ENCODE measurements around the gene CPLX1.

CPLX1 gene

DNA sequence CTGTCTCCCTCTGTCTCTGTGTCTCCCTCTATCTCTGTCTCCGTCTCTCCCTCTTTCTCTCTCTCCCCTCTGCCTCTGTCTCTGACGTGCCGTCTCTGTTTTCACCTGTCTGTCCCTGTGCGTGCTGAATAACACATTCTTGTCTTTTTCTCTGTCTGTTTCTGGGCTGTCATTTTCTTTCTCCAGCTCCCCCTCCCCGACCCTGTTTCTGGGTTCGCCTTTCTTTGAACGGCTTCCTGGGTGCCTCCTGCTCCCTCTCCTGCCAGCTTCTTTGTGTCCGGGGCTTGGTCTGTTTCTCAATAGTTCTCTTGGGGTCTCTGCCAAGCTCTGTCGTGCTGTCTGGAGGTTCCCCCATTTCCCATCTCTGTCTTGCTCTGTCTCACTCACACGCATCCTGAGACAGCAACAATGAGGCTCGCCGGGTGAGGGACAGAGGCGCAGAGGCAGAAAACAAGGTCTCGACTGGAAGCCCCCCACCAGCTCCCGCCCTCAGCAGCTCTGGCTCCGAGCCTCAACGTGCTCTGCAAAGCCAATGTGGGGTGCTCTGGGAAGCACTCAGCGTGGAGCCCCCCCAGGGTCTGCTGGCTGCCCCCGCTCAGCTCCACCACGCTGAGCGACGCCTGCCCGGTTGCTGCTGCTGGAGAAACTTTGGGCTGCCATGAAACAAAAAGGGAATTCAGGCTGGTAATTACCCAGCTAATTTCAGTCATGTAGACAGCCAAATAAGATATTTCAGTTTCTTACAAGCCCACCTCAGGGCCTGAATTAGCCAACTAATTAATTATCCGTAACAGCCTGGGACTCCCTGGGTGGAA lies 3.4 kb downstream of the CPLX1 start:
- TF ChIP-seq, protein P1, sequence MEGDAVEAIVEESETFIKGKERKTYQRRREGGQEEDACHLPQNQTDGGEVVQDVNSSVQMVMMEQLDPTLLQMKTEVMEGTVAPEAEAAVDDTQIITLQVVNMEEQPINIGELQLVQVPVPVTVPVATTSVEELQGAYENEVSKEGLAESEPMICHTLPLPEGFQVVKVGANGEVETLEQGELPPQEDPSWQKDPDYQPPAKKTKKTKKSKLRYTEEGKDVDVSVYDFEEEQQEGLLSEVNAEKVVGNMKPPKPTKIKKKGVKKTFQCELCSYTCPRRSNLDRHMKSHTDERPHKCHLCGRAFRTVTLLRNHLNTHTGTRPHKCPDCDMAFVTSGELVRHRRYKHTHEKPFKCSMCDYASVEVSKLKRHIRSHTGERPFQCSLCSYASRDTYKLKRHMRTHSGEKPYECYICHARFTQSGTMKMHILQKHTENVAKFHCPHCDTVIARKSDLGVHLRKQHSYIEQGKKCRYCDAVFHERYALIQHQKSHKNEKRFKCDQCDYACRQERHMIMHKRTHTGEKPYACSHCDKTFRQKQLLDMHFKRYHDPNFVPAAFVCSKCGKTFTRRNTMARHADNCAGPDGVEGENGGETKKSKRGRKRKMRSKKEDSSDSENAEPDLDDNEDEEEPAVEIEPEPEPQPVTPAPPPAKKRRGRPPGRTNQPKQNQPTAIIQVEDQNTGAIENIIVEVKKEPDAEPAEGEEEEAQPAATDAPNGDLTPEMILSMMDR (IDR thresholded peaks at IDR 0.05; ENCODE audit: borderline replicate concordance, control extremely low read depth, extremely low read depth, insufficient read depth, missing control alignments): no peak
- in situ Hi-C loops (cut with MboI; ENCODE audit: low sequenced_read_pairs, unreplicated experiment): no loop called here
- no peak for DNase-seq (ENCODE audit: low spot score)

GRCh38 chr4:821631-822030 lies 4.3 kb downstream of the CPLX1 start:
- DNase-seq (ENCODE audit: low spot score): no peak
- TF ChIP-seq, protein P1 (IDR thresholded peaks at IDR 0.05; ENCODE audit: borderline replicate concordance, control extremely low read depth, extremely low read depth, insufficient read depth, missing control alignments): no peak
- in situ Hi-C loops (cut with MboI; ENCODE audit: low sequenced_read_pairs, unreplicated experiment): no loop called here

DNA sequence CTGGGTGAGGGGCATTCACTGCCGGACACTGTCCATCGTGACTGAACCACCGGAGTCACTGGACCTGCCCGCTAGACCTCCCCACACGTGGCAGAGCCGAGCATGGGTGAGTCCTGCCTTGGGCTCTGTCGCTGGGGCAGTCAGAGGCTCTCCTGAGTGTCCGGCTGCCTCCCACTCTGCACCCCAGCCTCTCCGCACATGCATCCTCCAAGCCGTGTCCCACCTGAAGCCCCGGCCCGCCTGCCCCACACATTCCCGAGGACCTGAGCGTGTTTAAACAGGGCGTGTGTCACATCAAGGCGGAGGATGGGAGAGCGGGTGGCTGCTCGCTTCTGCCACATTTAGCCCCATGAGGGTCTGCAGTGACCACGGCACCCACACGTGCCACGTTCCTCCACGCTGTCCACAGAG lies 4.7 kb downstream of the CPLX1 start:
- in situ Hi-C loops (cut with MboI; ENCODE audit: low sequenced_read_pairs, unreplicated experiment): no loop called here
- TF ChIP-seq, protein P1 (IDR thresholded peaks at IDR 0.05; ENCODE audit: borderline replicate concordance, control extremely low read depth, extremely low read depth, insufficient read depth, missing control alignments): no peak
- no peak for DNase-seq (ENCODE audit: low spot score)

DNA sequence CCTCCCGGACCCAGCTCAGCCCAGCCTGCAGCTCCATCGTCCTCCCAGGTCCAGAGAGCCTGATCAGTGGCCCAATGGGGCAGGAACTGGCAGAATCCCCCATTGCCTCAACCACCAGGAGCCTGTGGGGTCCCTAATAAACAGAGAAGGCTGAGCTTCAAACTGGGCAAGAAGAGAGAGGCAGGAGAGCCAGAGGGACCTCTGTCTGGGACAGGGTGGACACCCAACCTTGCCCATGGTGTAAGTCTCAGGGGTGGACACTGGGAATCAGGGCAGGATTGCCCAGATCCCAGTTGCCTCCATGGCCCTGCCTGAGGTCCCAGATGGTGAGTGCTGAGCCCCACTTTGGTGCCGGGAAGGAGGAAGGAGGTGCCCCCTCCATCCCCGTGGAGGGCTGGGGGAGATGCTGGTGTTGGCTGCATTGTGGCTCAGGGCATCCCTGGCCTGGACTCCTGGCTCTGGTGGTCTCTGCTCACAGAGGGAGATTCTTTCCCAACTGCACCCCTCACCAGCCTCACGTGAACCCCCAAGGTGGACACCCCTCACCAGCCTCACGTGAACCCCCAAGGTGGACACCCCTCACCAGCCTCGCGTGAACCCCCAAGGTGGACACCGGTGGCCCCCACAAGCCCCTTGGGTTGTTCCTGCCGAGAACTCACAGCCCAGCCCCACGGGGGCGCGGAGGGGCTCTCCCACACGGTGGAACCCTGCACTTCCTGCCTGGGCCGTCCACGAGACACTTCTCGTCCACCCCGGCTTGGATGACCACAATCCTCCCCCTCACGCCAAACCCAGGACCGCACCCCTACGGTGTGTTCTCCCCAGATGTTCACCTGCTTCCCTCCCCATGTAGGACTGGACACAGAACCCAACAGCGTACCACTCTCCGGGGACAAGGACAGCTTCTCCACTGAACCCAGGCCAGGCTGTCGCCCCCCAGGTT lies 5.4 kb downstream of the CPLX1 start:
- in situ Hi-C loops (cut with MboI; ENCODE audit: low sequenced_read_pairs, unreplicated experiment): no loop called here
- TF ChIP-seq, protein P1 (IDR thresholded peaks at IDR 0.05; ENCODE audit: borderline replicate concordance, control extremely low read depth, extremely low read depth, insufficient read depth, missing control alignments): no peak

GRCh38 chr4:819401-820229 lies 6.3 kb downstream of the CPLX1 start:
- in situ Hi-C loops (cut with MboI; ENCODE audit: low sequenced_read_pairs, unreplicated experiment): no loop called here
- TF ChIP-seq, protein P1 (IDR thresholded peaks at IDR 0.05; ENCODE audit: borderline replicate concordance, control extremely low read depth, extremely low read depth, insufficient read depth, missing control alignments): no peak
- DNase-seq (ENCODE audit: low spot score): no peak

More for the DNA sequence above, 5.4 kb downstream of the CPLX1 start:
- no peak for DNase-seq (ENCODE audit: low spot score)

Measured in GM13976 (cell line).